GM12878 (cell line): ENCODE data around the gene LIN54.

Source experiments
- BRCA1 ChIP-seq: IDR thresholded peaks from 2 replicates; pipeline ENCODE4 v1.6.1; 2011; ENCODE audit warnings: low read depth, low read length, improper control_type of control experiment
- CTCF ChIP-seq, 3 experiments: IDR thresholded peaks in 2 of 3; conservative IDR thresholded peaks in 1 of 3; 2 replicates each; pipeline ENCODE4 v1.5.1; 2011; ENCODE audit warnings: low read depth in 3 of 3, low read length in 3 of 3, mild to moderate bottlenecking in 3 of 3, control low read depth in 2 of 3, moderate library complexity in 2 of 3, inconsistent platforms in 1 of 3, mixed read lengths in 1 of 3; ENCODE audit not compliant: control insufficient read depth in 2 of 3, insufficient read depth in 1 of 3; ENCODE audit errors: extremely low read depth in 1 of 3
- EZH2 ChIP-seq: IDR thresholded peaks from 2 replicates; pipeline ENCODE4 v1.6.1; 2012; ENCODE audit warnings: low read depth, mild to moderate bottlenecking, control low read depth, inconsistent platforms, low read length, borderline replicate concordance; ENCODE audit not compliant: control insufficient read depth
- MAX ChIP-seq: IDR thresholded peaks from 2 replicates; pipeline ENCODE4 v1.6.1; 2012; ENCODE audit warnings: low read depth, low read length, improper control_type of control experiment
- POLR2A ChIP-seq: IDR thresholded peaks from 2 replicates; pipeline ENCODE4 v1.6.1; 2011; ENCODE audit warnings: low read depth, mild to moderate bottlenecking, low read length
- SMC3 ChIP-seq: IDR thresholded peaks from 2 replicates; pipeline ENCODE4 v1.6.1; 2011; ENCODE audit warnings: low read length, improper control_type of control experiment, borderline replicate concordance
- SP1 ChIP-seq: IDR thresholded peaks from one replicate; pipeline ENCODE4 v1.6.1; 2011; ENCODE audit warnings: low read depth, low read length
- SRF ChIP-seq, 2 experiments: IDR thresholded peaks; 2 replicates each; pipeline ENCODE4 v1.6.1; 2011; ENCODE audit warnings: low read depth in 2 of 2, low read length in 2 of 2, mild to moderate bottlenecking in 1 of 2, moderate library complexity in 1 of 2
- STAT3 ChIP-seq: IDR thresholded peaks from 2 replicates; pipeline ENCODE4 v1.6.1; 2011; ENCODE audit warnings: low read depth, low read length, improper control_type of control experiment
- USF2 ChIP-seq: IDR thresholded peaks from 2 replicates; pipeline ENCODE4 v1.6.1; 2011; ENCODE audit warnings: low read depth, low read length, improper control_type of control experiment, borderline replicate concordance
- TF ChIP-seq, protein P1 (sequence below): fragments of 450-650 bp; IDR thresholded peaks from 2 replicates; pipeline ENCODE4 v1.6.1; 2017; ENCODE audit warnings: mild to moderate bottlenecking, moderate library complexity

DNA sequence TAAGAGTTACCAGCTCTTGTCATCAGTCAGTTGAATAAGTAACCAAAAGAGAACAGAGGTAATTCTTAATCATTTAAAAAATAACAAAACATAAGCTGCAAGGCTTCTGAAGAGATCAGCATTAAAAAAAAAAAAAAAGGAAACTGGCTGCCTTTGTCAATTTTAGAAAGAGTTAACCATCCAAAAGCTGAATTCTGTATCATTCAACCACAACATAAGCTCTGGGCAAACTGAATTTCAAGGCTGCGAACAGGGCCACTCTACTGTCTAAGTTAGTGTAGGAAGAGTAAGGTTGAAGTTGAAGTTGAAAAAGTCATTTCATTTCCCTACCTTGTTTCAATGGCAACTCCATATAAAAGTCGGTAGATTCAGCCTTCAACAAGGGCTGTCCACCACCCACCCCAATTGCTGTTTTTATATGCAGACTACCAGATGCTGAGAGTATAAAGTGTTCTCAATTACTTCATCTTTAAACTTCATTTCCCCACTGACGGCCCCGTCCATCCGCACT lies 1.1 kb upstream of the LIN54 start:
- TF ChIP-seq BRCA1 (no peak), STAT3 (no peak), USF2 (no peak), CTCF (IDR thresholded peaks at IDR 0.05 in 2 of 3, conservative IDR thresholded peaks at IDR 0.05 in 1 of 3; ENCODE audit: control insufficient read depth in 2 of 3, extremely low read depth in 1 of 3, insufficient read depth in 1 of 3, low read depth in 3 of 3, low read length in 3 of 3) (no peak), MAX (no peak), EZH2 (no peak), SP1 (no peak), SMC3 (no peak), SRF (IDR thresholded peaks at IDR 0.05; ENCODE audit: low read depth in 2 of 2, low read length in 2 of 2) (no peak), POLR2A (no peak)
- TF ChIP-seq, protein P1, sequence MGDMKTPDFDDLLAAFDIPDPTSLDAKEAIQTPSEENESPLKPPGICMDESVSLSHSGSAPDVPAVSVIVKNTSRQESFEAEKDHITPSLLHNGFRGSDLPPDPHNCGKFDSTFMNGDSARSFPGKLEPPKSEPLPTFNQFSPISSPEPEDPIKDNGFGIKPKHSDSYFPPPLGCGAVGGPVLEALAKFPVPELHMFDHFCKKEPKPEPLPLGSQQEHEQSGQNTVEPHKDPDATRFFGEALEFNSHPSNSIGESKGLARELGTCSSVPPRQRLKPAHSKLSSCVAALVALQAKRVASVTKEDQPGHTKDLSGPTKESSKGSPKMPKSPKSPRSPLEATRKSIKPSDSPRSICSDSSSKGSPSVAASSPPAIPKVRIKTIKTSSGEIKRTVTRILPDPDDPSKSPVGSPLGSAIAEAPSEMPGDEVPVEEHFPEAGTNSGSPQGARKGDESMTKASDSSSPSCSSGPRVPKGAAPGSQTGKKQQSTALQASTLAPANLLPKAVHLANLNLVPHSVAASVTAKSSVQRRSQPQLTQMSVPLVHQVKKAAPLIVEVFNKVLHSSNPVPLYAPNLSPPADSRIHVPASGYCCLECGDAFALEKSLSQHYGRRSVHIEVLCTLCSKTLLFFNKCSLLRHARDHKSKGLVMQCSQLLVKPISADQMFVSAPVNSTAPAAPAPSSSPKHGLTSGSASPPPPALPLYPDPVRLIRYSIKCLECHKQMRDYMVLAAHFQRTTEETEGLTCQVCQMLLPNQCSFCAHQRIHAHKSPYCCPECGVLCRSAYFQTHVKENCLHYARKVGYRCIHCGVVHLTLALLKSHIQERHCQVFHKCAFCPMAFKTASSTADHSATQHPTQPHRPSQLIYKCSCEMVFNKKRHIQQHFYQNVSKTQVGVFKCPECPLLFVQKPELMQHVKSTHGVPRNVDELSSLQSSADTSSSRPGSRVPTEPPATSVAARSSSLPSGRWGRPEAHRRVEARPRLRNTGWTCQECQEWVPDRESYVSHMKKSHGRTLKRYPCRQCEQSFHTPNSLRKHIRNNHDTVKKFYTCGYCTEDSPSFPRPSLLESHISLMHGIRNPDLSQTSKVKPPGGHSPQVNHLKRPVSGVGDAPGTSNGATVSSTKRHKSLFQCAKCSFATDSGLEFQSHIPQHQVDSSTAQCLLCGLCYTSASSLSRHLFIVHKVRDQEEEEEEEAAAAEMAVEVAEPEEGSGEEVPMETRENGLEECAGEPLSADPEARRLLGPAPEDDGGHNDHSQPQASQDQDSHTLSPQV = no peak
